ENCODE measurements around the gene NEGR1.

The NEGR1 gene

DNA sequence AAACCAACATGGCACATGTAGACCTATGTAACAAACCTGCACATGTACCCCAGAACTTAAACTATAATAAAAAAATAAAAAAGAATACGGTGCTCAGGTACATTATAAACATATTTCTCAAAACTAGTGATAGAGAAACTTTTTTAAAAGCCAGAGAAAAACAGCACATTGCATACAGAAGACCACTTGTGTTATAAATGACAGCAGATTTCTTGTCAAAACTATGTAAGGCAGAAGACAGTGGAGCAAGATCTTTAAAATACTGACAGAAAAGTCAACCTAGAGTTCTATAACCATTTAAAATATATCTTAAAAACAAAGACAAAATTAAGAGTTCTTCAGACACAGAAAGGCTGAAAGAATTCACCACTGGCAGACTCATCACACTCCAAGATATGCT, 144.7 kb downstream of the NEGR1 start:
- Mint-ChIP-seq H3K27ac (no peak overlapping the region), H3K9me3 (peaks cover 27% of the 10 kb centered on the region), H3K27me3 (ENCODE audit: low read depth, poor library complexity) (no peaks in the 10 kb centered on the region), H3K4me1 (no peaks in the 10 kb centered on the region), H3K36me3 (ENCODE audit: low read depth) (no peaks in the 10 kb centered on the region), H3K4me3 (no peak overlapping the region)
- no peak for TF ChIP-seq CTCF (IDR thresholded peaks at IDR 0.05)
- no peak for DNase-seq

DNA sequence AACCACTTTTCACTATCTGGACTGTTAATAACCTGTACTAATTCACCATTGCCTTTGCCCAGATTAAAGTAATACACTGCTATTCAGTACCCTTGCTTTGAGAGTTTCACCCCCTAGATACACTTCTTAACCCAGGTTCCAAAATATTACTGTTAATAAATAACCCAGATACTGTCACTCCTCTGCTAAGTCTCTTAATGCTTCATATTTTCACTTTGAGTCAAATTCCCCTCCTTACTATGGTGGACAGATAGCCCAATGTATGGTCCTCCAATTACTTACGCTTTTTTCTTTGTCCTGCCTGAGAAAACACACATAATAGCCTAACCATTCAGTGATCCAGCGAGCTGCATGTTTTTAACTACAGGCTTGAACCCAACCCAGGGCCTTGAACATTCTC, 152.5 kb downstream of the NEGR1 start:
- H3K9me3 Mint-ChIP-seq = no peaks in the 10 kb centered on the region
- H3K27me3 Mint-ChIP-seq (ENCODE audit: low read depth, poor library complexity) = no peaks in the 10 kb centered on the region
- no peak overlapping the region for H3K4me3 Mint-ChIP-seq
- DNase-seq = no peak
- no peaks in the 10 kb centered on the region for H3K36me3 Mint-ChIP-seq (ENCODE audit: low read depth)
- H3K4me1 Mint-ChIP-seq = no peaks in the 10 kb centered on the region
- TF ChIP-seq CTCF (IDR thresholded peaks at IDR 0.05) = no peak
- no peak overlapping the region for H3K27ac Mint-ChIP-seq

DNA sequence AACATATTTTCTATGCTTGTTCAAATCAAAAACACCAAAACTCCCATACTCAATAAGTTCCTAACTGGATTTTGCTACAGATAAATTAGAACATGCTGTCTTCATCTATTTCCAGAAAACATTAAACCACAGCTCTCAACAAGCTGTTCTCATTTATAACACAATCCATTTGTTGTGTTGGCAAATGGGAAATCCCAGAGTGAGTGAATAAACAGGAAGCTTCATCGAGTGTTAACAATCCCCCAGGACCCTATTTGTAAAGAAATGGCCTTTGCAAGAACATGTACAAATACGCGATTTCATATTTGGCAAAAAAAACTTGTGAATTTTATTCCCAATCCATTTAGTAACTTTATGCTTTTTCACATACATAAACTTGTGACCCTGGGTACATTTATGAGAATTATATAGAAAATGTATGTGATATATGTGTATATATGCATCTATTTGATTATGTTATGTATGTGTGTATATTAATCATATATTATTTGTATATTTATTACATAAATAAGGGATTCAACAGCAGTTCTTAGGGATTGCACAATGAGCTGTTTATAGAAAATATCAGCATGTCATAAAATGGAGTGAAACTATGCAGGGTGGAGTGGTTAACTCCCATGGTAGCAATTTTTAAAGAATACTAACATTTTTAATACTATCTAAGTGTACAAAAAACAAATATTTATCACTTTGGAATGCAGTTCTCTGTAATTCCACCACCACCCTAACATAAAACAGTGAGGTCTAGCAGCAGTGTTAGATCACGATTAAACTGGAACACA, 160.0 kb downstream of the NEGR1 start:
- Mint-ChIP-seq H3K27me3 (ENCODE audit: low read depth, poor library complexity) (no peaks in the 10 kb centered on the region), H3K27ac (no peak overlapping the region)

DNA sequence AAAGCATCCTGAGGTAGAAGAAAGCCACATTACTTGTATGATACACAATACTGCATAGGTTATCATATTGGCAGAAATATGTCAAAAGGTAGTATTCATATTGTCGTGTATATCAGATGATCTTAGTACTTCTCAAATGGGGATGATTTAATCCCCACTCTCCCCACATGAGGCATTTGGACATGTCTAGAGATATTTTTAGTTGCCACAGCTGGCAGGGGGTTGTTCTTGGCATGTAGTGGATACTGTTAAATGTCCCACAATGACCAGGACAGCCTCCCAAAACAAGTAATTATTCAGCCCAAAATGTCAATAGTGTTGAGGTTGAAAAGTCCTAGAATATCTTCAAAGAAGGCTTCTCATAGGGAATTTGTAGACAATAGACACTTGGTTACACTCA, 162.8 kb downstream of the NEGR1 start:
- Mint-ChIP-seq H3K4me3 (no peak overlapping the region), H3K9me3 (no peaks in the 10 kb centered on the region), H3K4me1 (no peaks in the 10 kb centered on the region), H3K36me3 (ENCODE audit: low read depth) (no peaks in the 10 kb centered on the region), H3K27ac (no peak overlapping the region), H3K27me3 (ENCODE audit: low read depth, poor library complexity) (no peaks in the 10 kb centered on the region)
- DNase-seq = no peak
- no peak for TF ChIP-seq CTCF (IDR thresholded peaks at IDR 0.05)

More for the DNA sequence above, 160.0 kb downstream of the NEGR1 start:
- Mint-ChIP-seq H3K4me3 (no peak overlapping the region), H3K4me1 (no peaks in the 10 kb centered on the region), H3K9me3 (no peaks in the 10 kb centered on the region), H3K36me3 (ENCODE audit: low read depth) (no peaks in the 10 kb centered on the region)
- no peak for DNase-seq
- TF ChIP-seq CTCF (IDR thresholded peaks at IDR 0.05) = no peak

DNA sequence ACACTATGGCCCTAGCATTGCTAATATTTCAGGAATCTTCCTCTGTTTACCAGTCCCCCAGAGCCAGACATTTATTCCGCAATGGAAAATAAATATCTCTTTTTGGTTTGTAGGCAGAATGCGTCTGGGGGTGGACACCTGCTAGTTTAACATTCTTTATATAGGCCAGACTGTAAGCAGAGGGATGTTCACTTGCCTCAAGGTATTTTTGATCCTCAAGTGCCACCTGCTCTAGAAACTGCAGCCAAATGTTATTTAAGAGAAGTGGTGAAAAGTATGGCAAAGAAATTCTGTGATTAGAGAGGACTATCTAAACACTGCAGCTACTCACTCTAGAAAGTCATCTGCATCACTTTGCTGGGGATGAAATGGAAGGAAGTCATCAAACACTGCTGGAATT, 164.7 kb downstream of the NEGR1 start:
- Mint-ChIP-seq H3K9me3 (no peaks in the 10 kb centered on the region), H3K27ac (no peak overlapping the region), H3K36me3 (ENCODE audit: low read depth) (no peaks in the 10 kb centered on the region), H3K4me1 (no peaks in the 10 kb centered on the region), H3K4me3 (no peak overlapping the region), H3K27me3 (ENCODE audit: low read depth, poor library complexity) (no peaks in the 10 kb centered on the region)
- no peak for DNase-seq
- no peak for TF ChIP-seq CTCF (IDR thresholded peaks at IDR 0.05)

DNA sequence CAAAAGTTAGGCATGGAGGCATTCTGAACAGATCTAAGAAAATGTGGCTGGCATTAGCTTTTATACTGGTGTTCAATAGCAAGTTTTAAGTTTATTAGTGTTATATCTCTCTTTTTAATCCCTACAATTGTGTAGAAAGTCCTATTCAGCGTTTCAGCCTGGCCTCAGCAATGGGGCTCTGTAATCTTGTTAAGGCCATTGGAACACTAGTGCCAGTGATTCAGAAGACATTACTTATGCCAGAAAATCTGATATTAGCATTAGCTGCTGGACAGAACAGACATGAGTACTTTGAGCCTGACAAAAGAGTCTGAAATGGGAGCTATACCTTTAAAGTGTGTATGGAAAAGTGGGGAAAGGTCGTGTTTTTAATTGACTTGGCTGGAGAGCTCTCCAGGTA, 167.0 kb downstream of the NEGR1 start:
- Mint-ChIP-seq H3K36me3 (ENCODE audit: low read depth) (no peaks in the 10 kb centered on the region), H3K4me3 (no peak overlapping the region), H3K9me3 (no peaks in the 10 kb centered on the region), H3K4me1 (no peaks in the 10 kb centered on the region), H3K27me3 (ENCODE audit: low read depth, poor library complexity) (no peaks in the 10 kb centered on the region), H3K27ac (no peak overlapping the region)
- no peak for TF ChIP-seq CTCF (IDR thresholded peaks at IDR 0.05)
- no peak for DNase-seq

All from nephron progenitor cell (in vitro differentiated cells).